ENCODE measurements around the gene CD300E. TPM values are rescaled to one million over a fixed set of nuclear protein-coding genes. Genes with fewer than 3 reads are reported as not detected.

The CD300E gene
- total RNA-seq, 1 experiment from 2014 or later, result not detected

- no peak overlapping the region for H3K27ac ChIP-seq
- no peaks in the 10 kb centered on the region for H3K36me3 ChIP-seq
- peaks cover 40% of the 10 kb centered on the region for H3K27me3 ChIP-seq (replicated peaks)
- no peak overlapping the region for H3K4me3 ChIP-seq
- DNase-seq (ENCODE audit: low read depth in 1 of 2, low spot score in 2 of 2), result peak in 1 of 2 experiments; percentile 21
- H3K9me3 ChIP-seq (replicated peaks), result no peaks in the 10 kb centered on the region
- no peaks in the 10 kb centered on the region for H3K4me1 ChIP-seq (replicated peaks)
Measured at GRCh38 chr17:74601944-74602572, 21.5 kb downstream of the CD300E start.

GRCh38 chr17:74599448-74599939, 24.0 kb downstream of the CD300E start:
- Histone ChIP-seq H3K9me3 (replicated peaks) (no peaks in the 10 kb centered on the region), H3K4me3 (no peak overlapping the region), H3K4me1 (replicated peaks) (no peaks in the 10 kb centered on the region), H3K27ac (no peak overlapping the region), H3K36me3 (no peaks in the 10 kb centered on the region), H3K27me3 (replicated peaks) (peaks cover 34% of the 10 kb centered on the region)
- no peak for DNase-seq (ENCODE audit: low read depth in 1 of 2, low spot score in 2 of 2)

DNA sequence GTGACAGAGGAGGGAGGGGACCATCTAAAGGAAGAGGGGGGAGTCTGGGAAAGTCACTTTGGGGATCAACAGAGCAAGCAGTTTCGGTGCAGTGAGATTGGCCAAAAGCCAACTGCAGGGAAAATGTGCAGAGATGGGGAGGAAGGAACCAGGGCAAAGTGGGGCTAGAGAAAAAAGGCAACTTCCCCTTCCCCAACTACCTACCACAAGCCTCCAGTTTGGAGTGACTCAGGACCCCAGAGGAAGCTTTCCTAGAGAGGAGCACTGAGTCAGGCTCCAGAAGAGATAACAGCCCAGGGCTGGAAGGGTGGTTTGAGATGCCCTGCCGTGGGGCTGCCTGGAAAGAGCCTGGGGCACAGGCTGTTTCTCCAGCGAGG, 24.5 kb downstream of the CD300E start:
- H3K36me3 ChIP-seq, result no peaks in the 10 kb centered on the region
- no peaks in the 10 kb centered on the region for H3K9me3 ChIP-seq (replicated peaks)
- no peaks in the 10 kb centered on the region for H3K4me1 ChIP-seq (replicated peaks)
- H3K27me3 ChIP-seq (replicated peaks), result peaks cover 34% of the 10 kb centered on the region
- H3K4me3 ChIP-seq, result no peak overlapping the region
- no peak overlapping the region for H3K27ac ChIP-seq
- no peak for DNase-seq (ENCODE audit: low read depth in 1 of 2, low spot score in 2 of 2)

GRCh38 chr17:74598346-74599022, 25.1 kb downstream of the CD300E start:
- H3K4me3 ChIP-seq, result no peak overlapping the region
- H3K4me1 ChIP-seq (replicated peaks), result no peaks in the 10 kb centered on the region
- H3K27ac ChIP-seq, result no peak overlapping the region
- H3K27me3 ChIP-seq (replicated peaks), result peaks cover 36% of the 10 kb centered on the region
- no peaks in the 10 kb centered on the region for H3K9me3 ChIP-seq (replicated peaks)
- no peak for DNase-seq (ENCODE audit: low read depth in 1 of 2, low spot score in 2 of 2)
- no peaks in the 10 kb centered on the region for H3K36me3 ChIP-seq

DNA sequence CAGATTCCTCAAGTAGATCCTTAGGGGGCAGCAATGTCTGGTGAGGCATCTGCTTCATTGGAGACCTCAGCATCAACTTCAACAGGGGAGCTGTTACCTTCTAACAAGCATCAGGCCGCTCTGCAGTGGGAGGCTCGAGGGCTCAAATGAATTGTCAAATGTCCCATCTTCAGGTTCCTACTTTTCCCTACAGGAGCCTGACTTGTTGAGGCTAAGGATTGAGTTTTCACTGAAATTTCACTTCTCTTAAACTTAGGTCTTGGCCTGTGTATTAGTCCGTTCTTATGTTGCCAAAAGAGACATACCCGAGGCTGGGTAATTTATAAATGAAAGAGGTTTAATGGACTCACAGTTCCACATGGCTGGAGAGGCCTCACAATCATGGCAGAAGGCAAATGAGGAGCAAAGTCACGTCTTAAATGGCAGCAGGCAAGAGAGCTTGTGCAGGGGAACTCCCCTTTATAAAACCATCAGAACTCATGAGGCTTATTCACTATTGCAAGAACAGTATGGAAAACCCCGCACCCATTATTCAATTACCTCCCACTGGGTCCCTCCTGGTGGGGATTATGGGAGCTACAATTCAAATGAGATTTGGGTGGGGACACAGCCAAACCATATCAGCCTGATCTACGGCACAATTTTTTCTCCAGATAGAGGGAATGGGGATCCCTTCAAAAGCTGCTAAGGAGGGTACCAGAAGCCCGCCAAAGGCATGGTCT, 26.3 kb downstream of the CD300E start:
- DNase-seq (ENCODE audit: low read depth in 1 of 2, low spot score in 2 of 2), result no peak
- Histone ChIP-seq H3K4me1 (replicated peaks) (no peaks in the 10 kb centered on the region), H3K27me3 (replicated peaks) (peaks cover 24% of the 10 kb centered on the region), H3K4me3 (no peak overlapping the region), H3K36me3 (no peaks in the 10 kb centered on the region), H3K9me3 (replicated peaks) (no peaks in the 10 kb centered on the region), H3K27ac (no peak overlapping the region)

GRCh38 chr17:74595037-74595750, 28.3 kb downstream of the CD300E start:
- H3K27ac ChIP-seq, result no peak overlapping the region
- no peaks in the 10 kb centered on the region for H3K4me1 ChIP-seq (replicated peaks)
- H3K27me3 ChIP-seq (replicated peaks), result peaks cover 21% of the 10 kb centered on the region
- no peaks in the 10 kb centered on the region for H3K9me3 ChIP-seq (replicated peaks)
- no peaks in the 10 kb centered on the region for H3K36me3 ChIP-seq
- no peak for DNase-seq (ENCODE audit: low read depth in 1 of 2, low spot score in 2 of 2)
- H3K4me3 ChIP-seq, result no peak overlapping the region

DNA sequence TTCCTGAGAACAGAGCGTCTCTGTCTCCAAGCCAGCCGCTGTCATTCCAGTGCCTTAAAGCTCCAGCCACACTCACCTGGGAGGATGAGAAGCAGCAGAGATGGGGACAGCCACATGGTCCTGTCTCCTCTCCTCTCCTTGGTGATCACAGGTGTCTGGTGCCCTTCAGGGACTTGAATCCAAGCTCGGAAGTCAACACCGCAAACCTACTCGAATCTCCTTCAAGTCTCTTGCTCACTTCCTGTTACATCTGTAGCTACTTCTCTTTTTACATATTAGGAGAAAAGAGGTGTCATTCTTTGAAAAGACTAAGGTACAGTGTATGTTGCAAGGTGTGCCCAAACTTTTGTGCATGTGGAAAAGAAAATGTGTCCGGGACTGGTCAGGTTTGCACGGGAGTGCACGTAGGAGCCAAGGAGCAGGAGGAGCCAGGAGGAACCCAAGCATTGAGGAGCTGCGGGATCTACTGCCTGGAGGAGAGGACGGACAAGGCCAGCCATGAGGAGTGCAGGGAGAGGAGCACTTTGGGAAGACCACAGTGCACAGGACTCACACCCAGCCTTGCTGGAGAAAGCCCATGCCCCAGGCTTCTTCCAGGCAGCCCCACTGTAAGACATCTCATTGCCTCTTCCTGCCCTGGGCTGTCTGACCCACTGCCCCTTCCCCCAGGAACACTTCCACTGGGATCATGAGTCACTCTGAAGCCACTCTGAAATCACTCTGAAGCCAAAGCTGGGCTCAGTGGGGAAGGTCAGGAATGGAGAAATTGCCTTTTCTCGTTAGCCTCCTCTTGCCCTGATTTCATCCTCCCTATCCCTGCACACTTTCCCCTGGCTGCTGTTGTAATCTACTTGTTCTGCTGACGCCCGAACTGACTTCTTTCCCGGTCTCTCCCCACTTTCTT, 31.2 kb downstream of the CD300E start, which contains the start of gene CD300LD:
Gene CD300LD (minus strand): TSS at position 197 of the 904 bp plus-strand sequence. CDS start 81 bp downstream, at position 116.
- Histone ChIP-seq H3K27ac (no peak within 1 kb of the TSS), H3K36me3 (no peaks in the 10 kb centered on the region)
- no peak for DNase-seq (ENCODE audit: low read depth in 1 of 2, low spot score in 2 of 2)

GRCh38 chr17:74591503-74591902, 32.0 kb downstream of the CD300E start:
- no peaks in the 10 kb centered on the region for H3K36me3 ChIP-seq
- H3K4me1 ChIP-seq (replicated peaks), result no peaks in the 10 kb centered on the region
- H3K27me3 ChIP-seq (replicated peaks), result peaks cover 9% of the 10 kb centered on the region
- H3K9me3 ChIP-seq (replicated peaks), result no peaks in the 10 kb centered on the region
- no peak for DNase-seq (ENCODE audit: low read depth in 1 of 2, low spot score in 2 of 2)
- H3K27ac ChIP-seq, result no peak overlapping the region
- H3K4me3 ChIP-seq, result no peak overlapping the region

More for the DNA sequence above, 31.2 kb downstream of the CD300E start, which contains the start of gene CD300LD:
- Histone ChIP-seq H3K4me1 (replicated peaks) (no peaks in the 10 kb centered on the region), H3K4me3 (no peak within 1 kb of the TSS), H3K27me3 (replicated peaks) (peaks cover 7% of the 10 kb centered on the region), H3K9me3 (replicated peaks) (no peaks in the 10 kb centered on the region)

DNA sequence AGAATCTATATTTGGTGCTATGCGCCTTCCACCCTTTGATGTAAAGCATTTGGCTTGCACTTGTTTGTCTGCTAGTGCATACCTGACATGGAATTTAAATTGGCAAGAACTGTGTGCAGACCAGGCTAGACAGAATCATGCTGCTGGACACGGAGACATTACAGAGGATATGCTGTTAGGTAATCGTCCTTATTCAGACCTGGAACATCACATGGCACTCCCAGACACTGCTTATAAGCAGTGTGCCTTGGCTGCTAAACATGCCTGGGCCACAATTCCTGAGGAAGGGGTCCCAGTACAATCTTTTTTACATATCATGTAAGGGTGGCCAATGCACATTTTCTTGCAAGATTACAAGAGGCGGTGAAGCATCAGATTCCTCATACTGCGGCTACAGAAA, 37.8 kb downstream of the CD300E start:
- H3K27me3 ChIP-seq (replicated peaks), result peaks cover 13% of the 10 kb centered on the region
- no peak overlapping the region for H3K27ac ChIP-seq
- H3K4me3 ChIP-seq, result no peak overlapping the region
- H3K9me3 ChIP-seq (replicated peaks), result no peaks in the 10 kb centered on the region
- DNase-seq (ENCODE audit: low read depth in 1 of 2, low spot score in 2 of 2), result no peak
- no peaks in the 10 kb centered on the region for H3K4me1 ChIP-seq (replicated peaks)
- no peaks in the 10 kb centered on the region for H3K36me3 ChIP-seq

DNA sequence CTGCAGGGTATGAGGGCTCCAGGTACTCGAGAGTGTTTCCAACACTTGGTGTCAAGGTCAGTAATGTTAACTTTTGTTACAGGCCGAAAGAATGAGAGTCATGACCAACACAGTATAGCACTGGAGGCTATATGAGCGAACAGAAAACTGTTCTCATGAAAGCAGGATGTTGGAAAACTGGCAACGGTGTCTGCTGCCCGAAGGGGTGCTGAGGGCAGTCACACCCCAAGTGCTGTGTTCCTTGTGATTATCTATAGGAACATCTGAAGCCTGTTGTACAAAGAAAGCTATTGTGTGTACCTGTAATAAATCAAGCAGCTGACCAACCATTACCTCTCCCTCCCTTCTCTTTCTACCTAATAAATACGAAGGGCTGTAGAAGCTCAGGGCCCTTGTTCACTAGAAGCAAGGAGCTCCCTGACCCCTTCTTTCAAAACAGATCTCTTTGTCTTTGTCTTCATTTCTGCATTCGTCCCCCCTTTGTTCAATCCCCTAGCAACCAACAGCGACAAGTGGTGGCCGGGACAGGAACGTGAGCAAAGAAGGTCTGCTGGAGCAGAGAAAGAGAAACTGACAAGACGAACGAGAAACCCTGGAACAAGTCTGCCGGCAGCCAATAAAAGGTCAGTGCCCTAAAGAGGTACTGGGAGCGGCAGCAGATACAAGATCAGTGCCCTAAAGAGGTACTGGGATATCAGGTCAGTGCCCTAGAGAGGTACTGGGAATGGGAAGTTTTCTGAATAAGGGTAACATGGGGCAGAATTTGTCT, 39.1 kb downstream of the CD300E start:
- no peak overlapping the region for H3K27ac ChIP-seq
- no peaks in the 10 kb centered on the region for H3K36me3 ChIP-seq
- peaks cover 13% of the 10 kb centered on the region for H3K27me3 ChIP-seq (replicated peaks)
- no peak overlapping the region for H3K4me3 ChIP-seq
- no peak for DNase-seq (ENCODE audit: low read depth in 1 of 2, low spot score in 2 of 2)
- H3K9me3 ChIP-seq (replicated peaks), result no peaks in the 10 kb centered on the region
- H3K4me1 ChIP-seq (replicated peaks), result no peaks in the 10 kb centered on the region

- H3K27me3 ChIP-seq (replicated peaks), result peaks cover 16% of the 10 kb centered on the region
- no peak for DNase-seq (ENCODE audit: low read depth in 1 of 2, low spot score in 2 of 2)
- no peaks in the 10 kb centered on the region for H3K9me3 ChIP-seq (replicated peaks)
- H3K4me3 ChIP-seq, result no peak overlapping the region
- no peak overlapping the region for H3K27ac ChIP-seq
- H3K4me1 ChIP-seq (replicated peaks), result no peaks in the 10 kb centered on the region
- no peaks in the 10 kb centered on the region for H3K36me3 ChIP-seq
Measured at GRCh38 chr17:74582633-74583032, 40.9 kb downstream of the CD300E start.

DNA sequence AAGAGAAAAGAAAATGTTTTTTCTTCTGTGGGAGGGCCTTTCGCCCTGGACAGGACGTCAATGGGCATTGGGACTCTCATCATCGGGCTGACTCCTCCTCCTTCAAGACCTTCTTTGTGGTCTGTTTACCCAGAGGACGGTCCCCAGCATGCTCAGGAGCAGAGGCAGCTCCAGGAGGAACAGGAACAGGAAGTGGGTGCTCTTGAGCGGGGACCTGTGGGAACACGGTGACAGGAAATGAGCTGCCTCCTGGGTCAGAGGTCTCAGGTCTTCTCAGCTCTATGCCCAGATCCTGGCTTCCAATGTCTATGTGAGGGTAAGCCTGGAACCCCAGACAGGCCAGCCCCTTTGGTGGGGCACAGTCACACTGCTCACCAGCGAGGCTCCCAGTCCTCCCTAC, 43.6 kb downstream of the CD300E start:
- no peak overlapping the region for H3K27ac ChIP-seq
- peaks cover 10% of the 10 kb centered on the region for H3K27me3 ChIP-seq (replicated peaks)
- no peak for DNase-seq (ENCODE audit: low read depth in 1 of 2, low spot score in 2 of 2)
- no peaks in the 10 kb centered on the region for H3K36me3 ChIP-seq
- no peak overlapping the region for H3K4me3 ChIP-seq
- H3K9me3 ChIP-seq (replicated peaks), result no peaks in the 10 kb centered on the region
- no peaks in the 10 kb centered on the region for H3K4me1 ChIP-seq (replicated peaks)

Measured in SJSA1 (cell line).